AG08395 (cell line): ENCODE measurements around the gene ZW10.
"Not testable (repeated sequence)": the region's sequence is repeated elsewhere in the genome, so short reads cannot be mapped to it uniquely, and the experiment has no call there.

Experiments
- DNase-seq: peaks from one replicate; pipeline ENCODE4 v3.0.0; 2012; ENCODE audit warnings: mixed read lengths, low spot score

The ZW10 gene, protein sequence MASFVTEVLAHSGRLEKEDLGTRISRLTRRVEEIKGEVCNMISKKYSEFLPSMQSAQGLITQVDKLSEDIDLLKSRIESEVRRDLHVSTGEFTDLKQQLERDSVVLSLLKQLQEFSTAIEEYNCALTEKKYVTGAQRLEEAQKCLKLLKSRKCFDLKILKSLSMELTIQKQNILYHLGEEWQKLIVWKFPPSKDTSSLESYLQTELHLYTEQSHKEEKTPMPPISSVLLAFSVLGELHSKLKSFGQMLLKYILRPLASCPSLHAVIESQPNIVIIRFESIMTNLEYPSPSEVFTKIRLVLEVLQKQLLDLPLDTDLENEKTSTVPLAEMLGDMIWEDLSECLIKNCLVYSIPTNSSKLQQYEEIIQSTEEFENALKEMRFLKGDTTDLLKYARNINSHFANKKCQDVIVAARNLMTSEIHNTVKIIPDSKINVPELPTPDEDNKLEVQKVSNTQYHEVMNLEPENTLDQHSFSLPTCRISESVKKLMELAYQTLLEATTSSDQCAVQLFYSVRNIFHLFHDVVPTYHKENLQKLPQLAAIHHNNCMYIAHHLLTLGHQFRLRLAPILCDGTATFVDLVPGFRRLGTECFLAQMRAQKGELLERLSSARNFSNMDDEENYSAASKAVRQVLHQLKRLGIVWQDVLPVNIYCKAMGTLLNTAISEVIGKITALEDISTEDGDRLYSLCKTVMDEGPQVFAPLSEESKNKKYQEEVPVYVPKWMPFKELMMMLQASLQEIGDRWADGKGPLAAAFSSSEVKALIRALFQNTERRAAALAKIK

DNA sequence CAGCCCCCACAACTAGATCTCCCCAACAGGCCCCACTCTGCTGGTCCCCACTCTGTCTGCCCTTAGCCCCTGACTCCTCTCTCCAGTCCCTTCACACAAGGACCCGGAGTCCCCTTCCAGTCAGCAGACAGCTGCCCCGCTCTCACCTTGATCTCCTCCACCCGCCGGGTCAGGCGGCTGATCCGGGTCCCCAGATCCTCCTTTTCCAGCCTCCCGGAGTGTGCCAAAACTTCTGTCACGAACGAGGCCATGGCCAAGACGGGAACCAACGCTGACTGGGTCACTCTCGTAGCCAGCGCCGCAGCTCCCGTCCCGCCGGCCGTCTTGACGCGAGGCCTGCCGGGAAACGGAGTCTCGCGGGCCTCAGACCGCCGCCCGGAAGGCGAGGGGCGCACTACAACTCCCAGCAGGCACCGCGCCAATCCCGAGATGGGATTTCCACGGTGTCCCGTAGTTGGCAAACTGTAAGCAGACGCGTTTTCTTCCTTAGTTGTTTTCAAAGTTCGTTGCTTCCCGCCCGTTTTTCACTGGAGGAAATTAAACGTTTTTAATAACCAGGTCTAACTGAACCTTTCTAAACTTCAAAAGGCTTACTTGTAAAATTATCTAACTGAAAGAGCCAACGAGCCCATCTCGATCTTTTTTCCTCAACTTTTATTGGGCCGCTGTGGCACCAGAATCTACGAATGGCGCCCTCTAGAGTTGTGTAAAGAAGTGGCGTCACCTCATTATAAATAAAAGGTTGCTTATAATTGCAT lies at the start of gene ZW10:
Gene ZW10 (minus strand): TSS at position 277 of the 758 bp plus-strand sequence. CDS start 26 bp downstream, at position 251.
- peak; percentile 95 for DNase-seq

DNA sequence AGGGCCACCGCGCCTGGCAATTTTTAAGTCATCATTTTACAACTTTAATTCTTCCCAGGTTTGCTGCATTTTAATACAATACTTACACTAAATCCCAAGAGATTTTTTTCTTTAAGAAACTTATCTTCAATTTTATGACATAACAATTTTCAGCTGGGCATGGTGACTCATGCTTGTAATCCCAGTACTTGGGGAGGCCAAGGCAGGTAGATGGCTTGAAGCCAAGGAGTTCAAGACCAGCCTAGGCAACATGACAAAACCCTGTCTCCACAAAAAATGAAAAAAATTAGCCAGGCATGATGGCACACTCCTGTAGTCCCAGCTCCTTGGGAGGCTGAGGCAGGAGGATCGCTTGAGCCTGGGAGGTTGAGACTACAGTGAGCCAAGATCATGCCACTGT lies 44.9 kb upstream of the ZW10 start:
- no peak for DNase-seq

DNA sequence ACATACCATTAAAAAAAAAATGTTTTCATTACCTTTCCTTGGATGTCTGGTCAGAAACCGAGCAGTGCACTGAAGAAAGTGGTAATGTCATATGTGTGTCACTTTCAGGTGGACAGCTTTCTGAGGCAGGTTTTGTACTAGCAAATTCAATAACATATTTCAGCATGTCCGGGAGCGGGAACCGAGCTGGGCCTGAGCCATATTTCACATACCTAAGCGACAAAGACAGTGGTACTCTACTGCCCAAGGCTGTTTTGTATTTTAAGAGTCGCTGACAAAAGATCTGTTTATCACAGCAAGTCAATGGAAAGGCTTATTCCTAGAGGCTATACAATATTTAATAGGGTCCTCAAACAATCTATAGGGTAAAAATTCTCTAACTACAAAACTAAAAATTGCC lies 44.1 kb upstream of the ZW10 start:
- DNase-seq = no peak

DNA sequence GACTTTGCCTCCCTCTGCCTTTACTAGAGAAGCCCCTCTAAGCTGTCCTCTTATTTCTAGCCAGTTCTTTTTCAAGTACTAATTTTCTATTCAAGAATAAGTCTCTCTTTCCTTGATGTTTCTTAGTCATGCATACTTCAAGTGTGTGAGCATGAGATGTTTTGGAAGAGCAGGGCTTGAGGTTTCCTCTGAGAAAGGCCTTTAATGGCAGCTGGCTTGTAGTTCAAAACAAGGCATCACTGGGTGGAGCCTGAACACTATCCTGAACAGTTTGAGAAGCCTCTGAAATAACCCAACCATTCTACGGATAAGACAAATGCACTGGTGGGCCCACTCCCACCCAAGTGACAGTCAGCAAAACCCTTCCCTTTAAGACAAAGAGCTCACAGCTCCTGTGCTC lies 43.7 kb upstream of the ZW10 start:
- DNase-seq = no peak

DNA sequence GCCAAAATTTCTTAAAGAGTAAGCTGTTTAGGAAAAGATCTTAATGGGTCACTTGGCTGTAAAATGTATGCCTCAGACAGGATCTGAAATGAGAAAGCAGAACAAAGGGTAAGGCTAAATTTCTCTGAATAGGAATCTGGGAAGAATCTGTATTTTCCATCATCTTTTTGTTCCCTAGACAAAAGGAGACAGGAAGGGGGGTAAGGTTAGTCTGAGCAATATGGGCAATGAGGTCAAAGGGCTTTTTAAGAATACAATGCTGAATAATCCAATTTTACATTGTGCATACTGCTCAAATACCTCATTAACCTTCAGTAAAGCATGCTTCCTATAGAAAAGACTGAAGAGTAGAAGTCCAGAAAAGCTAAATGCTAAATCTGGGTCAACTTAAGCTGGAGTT lies 40.7 kb upstream of the ZW10 start:
- no peak for DNase-seq

DNA sequence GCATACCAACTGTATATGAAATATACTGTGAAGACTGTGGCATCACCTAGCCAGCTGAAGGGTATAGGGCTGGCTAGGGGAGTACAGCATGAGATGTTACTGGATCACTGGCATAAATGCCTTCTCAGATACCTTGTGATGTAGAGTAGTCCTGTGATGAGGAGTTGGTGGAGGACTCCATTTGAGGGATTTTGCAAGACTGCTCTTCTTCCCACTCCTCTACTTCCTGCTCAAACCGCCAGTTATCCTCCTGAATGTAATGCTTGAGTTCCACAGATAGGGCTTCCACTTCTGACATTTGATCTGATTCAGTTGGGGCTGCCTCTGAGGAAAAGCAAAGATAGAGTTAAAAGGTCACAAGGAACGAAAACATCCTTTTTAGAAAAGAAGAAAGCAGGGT lies 35.4 kb upstream of the ZW10 start:
- DNase-seq = no peak

DNA sequence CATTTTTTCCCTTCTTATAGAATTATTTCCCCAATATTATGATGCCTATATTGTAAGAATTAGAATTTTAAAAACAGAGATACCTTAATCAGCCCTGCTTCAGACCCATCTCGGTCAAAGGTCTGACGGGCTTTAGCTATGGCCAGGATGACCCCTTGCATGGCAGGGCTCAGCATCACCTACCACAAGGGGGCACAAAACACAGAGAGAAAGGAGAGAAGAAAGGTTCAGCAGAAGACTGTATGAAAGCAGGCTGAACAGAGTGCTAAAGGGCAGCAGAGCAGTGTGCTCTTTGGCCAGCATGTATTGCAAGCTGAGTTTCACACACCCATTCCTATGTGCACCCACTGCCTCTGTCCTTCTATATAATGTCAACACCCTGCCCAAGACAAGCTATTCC lies 32.9 kb upstream of the ZW10 start:
- peak; percentile 22 for DNase-seq

DNA sequence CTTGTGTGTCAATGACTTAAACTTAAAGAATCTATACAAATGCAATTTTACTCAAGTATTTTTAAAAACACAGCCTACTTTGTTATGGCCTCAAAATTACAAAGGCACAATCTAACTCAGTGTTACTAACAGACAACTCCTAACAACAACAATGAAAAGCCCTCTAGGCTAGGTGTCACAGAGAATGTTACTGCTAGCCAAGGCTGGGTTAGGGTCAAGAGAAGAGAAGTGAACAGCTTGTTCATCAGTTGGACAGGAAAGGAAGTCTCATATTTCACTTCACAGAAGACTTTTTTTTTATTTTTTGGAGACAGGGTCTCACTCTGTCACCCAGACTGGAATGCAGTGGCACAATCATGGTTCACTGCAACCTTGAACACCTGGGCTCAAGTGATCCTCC lies 32.1 kb upstream of the ZW10 start:
- no peak for DNase-seq

DNA sequence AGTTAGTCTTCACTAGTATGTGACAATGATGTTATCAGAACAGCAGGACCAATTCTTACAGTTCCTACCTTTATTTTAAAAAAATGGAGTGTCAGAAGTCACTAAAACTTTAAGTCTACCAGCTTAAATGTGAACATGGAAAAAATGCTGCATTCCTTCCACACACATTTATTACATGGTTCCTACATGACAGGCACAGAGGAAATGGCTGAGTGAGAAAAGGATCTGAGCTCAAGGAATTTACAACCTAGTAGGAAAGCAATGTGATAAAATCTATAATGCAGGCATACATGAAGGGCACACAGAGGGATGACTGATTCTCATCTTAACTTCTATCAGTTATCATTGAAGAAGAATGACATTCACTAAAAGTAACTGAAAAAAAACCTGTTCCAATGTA lies 29.1 kb upstream of the ZW10 start:
- no peak for DNase-seq

DNA sequence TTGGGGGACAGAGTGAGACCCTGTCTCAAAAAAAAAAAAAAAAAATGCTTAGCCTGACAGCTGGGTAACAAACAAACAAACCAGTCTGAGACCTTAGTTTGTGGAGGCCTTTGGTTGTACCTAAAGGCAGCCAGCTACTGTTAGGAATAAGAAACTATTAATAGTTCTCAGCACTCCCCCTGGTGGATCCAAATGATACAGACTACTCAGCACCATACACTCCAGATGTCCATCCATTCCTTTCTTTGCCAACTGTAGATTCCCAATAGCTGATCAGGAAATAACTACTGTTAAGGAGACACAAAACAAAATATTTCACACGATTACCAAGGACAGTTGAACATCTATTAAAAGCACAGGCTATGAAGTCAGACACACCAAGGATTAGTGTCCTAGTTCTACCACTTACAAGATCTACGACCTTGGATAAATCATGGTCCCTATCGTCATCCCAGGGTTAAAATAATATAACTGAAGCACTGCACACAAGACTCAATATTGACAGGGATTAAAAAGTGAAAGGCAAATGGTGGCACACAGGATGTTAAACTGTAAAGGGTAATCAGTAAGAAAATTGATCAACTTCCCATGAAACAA lies 23.3 kb upstream of the ZW10 start:
- DNase-seq = peak; percentile 72

DNA sequence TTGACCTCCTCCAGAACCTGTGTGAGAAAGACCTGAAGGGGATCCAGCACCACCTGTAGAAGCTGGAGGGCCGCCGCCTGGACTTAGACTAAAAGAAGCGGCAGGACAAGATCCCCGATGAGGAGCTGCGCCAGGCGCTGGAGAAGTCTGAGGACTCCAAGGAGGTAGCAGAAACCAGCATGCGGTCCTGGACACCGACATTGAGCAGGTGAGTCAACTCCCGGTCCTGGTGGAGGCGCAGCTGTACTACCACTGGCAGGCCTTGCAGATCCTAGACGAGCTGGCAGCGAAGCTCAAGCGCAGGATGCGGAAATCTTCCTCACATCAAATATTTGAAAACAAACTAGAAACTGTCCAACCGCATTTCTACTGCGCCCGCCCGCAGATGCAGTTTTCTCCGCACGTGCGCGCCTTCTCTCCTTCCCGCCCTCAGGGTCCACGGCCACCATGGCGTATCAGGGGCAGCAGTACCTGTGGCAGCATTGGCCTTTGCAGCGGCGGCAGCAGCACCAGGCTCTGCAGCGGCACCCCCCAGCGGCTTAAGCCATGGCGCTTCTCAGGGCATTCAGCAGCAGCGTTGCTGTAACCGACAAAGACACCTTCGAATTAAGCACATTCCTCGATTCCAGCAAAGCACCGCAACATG lies 16.3 kb upstream of the ZW10 start:
- no peak for DNase-seq

DNA sequence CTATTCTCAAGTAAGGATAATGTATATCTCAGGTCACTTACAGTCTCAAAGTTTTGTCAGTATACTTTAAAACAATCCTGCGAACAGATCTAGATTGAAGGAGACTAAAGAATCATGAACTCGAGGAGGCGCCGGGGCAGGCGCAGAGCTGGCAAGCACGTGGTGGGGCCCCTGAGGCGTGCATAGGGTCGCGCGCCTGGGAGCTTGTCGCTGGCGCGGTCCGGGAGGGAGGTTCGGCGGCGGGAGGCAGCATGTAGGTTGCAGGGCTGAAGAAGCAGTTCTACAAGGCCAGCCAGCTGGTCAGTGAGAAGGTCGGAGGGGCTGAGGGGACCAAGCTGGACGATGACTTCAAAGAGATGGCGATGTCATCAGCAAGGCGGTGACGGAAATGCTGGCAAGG lies 15.5 kb upstream of the ZW10 start:
- not testable (repeated sequence) for DNase-seq

DNA sequence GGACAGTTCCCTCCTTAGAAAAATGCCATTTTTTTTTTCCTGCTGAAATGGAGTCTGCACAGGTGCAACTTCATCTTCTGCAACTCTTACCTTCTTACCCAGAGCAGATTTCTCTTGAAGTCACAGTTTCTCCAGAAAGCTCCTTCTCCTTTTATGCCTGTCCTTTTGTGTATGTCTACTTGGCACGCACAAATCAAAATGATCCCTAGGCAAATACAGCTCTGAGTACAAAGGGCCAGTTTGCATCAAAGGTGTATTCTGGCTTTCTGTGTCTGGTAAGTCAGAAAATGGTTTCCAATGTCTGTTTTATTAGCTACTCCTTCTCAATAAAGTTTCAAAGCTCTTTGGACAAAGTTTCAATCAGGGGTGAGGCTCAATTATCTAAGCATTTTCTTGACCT lies 8.6 kb upstream of the ZW10 start:
- DNase-seq = no peak

DNA sequence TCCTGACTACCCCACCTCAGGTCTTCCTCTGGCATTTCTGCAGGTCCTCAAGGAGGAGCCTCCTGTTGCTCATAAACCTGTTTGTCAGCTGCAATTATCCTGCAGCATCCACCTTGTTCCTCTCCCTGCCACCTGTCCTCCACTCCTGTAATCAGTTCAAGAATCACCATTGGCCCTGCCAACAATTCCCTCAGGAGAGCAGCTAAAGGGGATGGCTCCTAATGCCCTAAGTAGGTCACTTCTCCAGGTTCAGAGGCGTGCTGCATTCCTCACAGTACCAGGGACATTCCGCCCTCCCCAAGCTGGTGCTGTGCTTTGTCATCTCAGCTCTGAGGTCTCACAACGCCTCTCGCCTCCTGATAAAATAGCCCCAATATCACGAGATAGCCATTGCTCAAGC lies 8.2 kb upstream of the ZW10 start:
- no peak for DNase-seq

DNA sequence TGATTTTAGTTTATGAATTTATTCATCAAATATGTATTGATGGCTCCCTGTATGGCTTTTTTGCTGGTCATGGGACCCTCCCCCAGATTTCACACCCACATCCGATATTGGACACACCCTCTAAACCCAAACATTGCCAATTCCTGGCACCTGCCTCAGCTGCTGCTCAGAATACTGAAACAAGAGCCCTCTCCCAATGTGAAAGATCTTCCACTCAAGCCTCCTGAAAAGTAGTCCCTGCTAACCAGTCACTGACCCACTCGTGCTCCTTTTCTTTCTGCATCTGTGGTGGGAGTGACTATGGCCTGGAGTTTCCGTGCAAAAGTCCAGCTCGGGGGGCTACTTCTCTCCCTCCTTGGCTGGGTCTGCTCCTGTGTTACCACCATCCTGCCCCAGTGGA lies 6.0 kb upstream of the ZW10 start, which contains the start of gene CLDN25:
Gene CLDN25 (plus strand): TSS at position 301 of the 400 bp plus-strand sequence. CDS start 0 bp downstream, at position 301.
- no peak for DNase-seq

DNA sequence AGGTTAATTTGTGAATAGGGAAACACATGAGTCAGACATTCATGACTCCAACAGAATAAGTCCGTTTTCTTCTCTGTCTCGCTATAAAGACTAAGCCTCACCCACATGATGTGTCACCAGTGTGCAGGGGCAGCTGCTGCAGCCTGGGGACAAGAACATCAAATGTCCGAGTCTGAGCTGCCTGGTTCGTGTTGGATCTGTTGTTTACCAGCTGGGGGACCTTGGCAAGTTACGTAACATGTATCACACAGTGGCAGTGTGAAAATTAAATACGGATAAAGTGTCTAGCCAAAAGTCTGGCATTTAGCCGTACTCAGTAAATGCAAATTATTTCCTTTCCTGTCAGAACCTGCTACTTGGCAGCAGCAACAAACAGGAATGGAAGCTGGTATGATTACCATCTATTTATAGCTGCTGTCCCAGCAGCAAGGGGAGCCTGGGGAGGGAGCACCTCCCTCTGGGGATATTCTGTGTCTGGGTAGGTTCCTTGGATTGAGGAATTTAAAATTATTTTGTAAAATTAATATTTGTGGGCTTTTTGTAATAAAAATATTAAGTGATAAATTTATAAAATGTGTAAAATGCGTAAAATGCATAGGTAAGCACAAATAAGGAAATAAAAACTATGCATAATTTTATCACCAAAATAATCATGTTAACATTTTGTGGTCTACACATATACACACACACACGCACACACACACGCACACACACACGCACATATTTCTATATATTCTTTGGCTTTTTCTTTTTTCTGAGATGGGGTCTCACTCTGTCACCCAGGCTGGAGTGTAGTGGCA lies 4.8 kb upstream of the ZW10 start:
- DNase-seq = peak; percentile 57

DNA sequence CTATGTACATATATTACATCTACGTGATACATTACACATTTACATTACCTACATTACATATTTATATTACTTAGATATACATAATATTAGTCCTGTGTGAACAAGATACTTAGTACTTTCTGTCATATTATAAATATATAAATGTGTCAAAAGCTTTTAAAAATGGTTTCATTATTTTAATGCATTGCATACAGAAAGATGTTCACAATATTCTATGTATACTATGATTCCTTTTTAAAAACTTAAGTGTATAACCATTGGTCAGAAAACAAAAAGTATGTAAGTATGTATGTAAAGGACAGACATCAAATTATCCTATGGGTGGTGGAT lies 647 bp upstream of the ZW10 start:
- no peak for DNase-seq

DNA sequence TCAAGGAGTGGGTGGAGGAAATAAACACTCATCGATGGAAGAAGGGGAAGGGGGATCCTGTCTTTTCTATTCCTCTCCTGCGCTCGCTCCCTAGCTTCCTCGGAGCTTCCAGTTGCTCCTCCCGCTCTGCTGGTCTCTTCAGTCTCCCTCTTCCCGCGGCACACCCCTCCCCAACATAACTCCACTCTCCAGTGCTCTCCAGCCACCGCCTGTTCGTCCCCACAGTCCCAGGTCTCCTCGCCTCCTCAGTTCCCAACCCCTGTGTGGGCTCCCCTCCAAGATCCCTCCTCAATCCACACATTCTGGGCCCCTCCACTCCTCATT lies 438 bp downstream of the ZW10 start:
- DNase-seq = peak; percentile 33

DNA sequence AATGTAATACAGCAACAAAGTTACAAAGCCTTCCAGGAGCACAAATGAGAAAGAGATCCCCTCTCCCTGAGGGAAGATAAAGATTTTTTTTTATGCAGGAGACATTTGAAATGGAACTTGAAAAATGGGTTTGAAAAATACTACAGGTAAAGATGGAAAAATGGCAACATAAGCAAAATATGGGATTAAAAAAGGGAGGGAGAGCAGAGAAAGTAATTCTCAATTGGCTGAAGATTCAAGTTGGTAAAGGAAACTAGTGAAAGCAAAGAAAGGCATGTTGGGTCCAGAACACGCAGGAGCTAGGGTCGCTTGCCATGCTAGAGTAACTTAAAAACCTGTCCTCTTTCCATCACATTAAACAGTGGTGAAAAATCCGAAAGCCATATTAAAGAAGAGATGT lies 1.5 kb downstream of the ZW10 start:
- DNase-seq = no peak

DNA sequence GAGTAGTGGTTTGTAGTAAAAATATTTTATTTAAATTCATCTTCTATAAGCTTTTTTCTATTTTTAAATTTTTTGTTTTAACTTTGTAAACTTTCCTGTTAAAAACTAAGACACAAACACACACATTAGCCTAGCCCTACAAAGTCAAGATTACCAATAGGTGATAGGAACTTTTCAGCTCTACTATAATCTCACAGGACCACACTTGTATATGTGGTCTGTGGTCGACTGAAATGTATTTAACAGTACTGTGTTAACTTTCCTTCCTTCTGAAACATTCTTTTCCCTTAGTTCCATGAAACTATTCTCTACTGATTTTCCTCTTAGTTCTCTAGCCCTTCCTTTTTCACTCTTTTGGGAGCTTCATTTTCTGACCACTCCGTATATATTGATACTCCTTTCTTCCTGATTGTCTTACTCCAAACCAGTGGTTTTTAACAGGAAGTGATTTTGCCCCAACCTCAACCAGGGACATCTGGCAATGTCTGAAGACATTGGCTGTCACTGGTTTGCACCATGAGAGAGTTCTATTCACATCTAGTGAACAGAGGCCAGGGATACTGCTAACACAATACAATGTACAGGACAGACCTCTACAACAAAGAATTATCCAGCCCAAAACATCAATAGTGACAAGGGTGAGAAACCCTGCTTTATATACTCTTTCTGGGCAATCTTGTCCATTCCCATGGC lies 8.8 kb downstream of the ZW10 start:
- DNase-seq = no peak

DNA sequence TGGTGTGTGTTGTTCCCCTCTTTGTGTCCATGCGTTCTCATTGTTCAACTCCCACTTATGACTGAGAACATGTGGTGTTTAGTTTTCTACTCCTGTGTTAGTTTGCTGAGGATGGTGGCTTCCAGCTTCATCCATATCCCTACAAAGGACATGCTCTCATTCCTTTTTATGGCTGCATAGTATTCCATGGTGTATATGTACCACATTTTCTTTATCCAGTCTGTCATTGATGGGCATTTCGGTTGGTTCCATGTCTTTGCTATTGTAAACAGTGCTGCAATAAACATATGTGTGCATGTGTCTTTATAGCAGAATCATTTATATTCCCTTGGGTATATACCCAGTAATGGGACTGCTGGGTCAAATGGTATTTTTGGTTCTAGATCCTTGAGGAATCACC lies 10.5 kb downstream of the ZW10 start:
- DNase-seq = not testable (repeated sequence)
